ENCODE measurements around the gene PRPH2.

- no peak for TF ChIP-seq CTCF (IDR thresholded peaks at IDR 0.05; ENCODE audit: insufficient read depth, low read depth, low read length)
- no peak for TF ChIP-seq EZH2 (IDR thresholded peaks at IDR 0.05; ENCODE audit: insufficient read depth, low read length)
Measured at GRCh38 chr6:42707595-42707994, 14.8 kb downstream of the PRPH2 start.

Measured in astrocyte (in vitro differentiated cells and primary cell).